ENCODE results near the gene MUC5AC. TPM values are rescaled to one million over a fixed set of nuclear protein-coding genes. Genes with fewer than 3 reads are reported as not detected.
"Not testable (repeated sequence)": the region's sequence is repeated elsewhere in the genome, so short reads cannot be mapped to it uniquely, and the experiment has no call there.

The MUC5AC gene
- total RNA-seq, 1 experiment from 2014 or later: 51.2 TPM

GRCh38 chr11:1155274-1155693 lies 2.5 kb upstream of the MUC5AC start:
- CTCF ChIA-PET: no interaction called here
- Mint-ChIP-seq H3K9me3 (ENCODE audit: low read depth, unreplicated experiment) (no peaks in the 10 kb centered on the region), H3K4me1 (ENCODE audit: low read depth, unreplicated experiment) (peaks cover 11% of the 10 kb centered on the region), H3K36me3 (ENCODE audit: insufficient read depth, unreplicated experiment) (peaks cover 20% of the 10 kb centered on the region), H3K27me3 (ENCODE audit: unreplicated experiment) (no peaks in the 10 kb centered on the region), H3K4me3 (ENCODE audit: low read depth, unreplicated experiment) (no peak overlapping the region), H3K27ac (ENCODE audit: unreplicated experiment) (no peak overlapping the region)
- BruUV-seq (replicated peaks): no TSS peak
- no peak for TF ChIP-seq CTCF (IDR thresholded peaks at IDR 0.05; ENCODE audit: unreplicated experiment)
- intact Hi-C loops (cut with micrococcal nuclease; ENCODE audit: unreplicated experiment): no loop called here
- DNase-seq: no peak

GRCh38 chr11:1156506-1157340 lies 1.0 kb upstream of the MUC5AC start:
- intact Hi-C loops (cut with micrococcal nuclease; ENCODE audit: unreplicated experiment): no loop called here
- TF ChIP-seq CTCF (IDR thresholded peaks at IDR 0.05; ENCODE audit: unreplicated experiment): no peak
- Mint-ChIP-seq H3K4me1 (ENCODE audit: low read depth, unreplicated experiment) (no peaks in the 10 kb centered on the region), H3K36me3 (ENCODE audit: insufficient read depth, unreplicated experiment) (peaks cover 20% of the 10 kb centered on the region), H3K9me3 (ENCODE audit: low read depth, unreplicated experiment) (no peaks in the 10 kb centered on the region), H3K27ac (ENCODE audit: unreplicated experiment) (peak overlapping the region; percentile 11), H3K4me3 (ENCODE audit: low read depth, unreplicated experiment) (peak overlapping the region; percentile 62), H3K27me3 (ENCODE audit: unreplicated experiment) (no peaks in the 10 kb centered on the region)
- CTCF ChIA-PET: interaction anchor here (0.7 kb wide), 1 partner anchor 385 kb away, joined by 3 read pairs; no protein-coding TSS in a partner anchor
- TSS peak; percentile 57 for BruUV-seq (replicated peaks)
- DNase-seq: no peak

GRCh38 chr11:1157341-1157644 lies 460 bp upstream of the MUC5AC start:
- H3K36me3 Mint-ChIP-seq (ENCODE audit: insufficient read depth, unreplicated experiment): peaks cover 24% of the 10 kb centered on the region
- H3K27me3 Mint-ChIP-seq (ENCODE audit: unreplicated experiment): no peaks in the 10 kb centered on the region
- no peaks in the 10 kb centered on the region for H3K9me3 Mint-ChIP-seq (ENCODE audit: low read depth, unreplicated experiment)
- H3K4me1 Mint-ChIP-seq (ENCODE audit: low read depth, unreplicated experiment): no peaks in the 10 kb centered on the region
- CTCF ChIA-PET: interaction anchor here (0.7 kb wide), 1 partner anchor 384 kb away, joined by 3 read pairs; no protein-coding TSS in a partner anchor
- intact Hi-C loops (cut with micrococcal nuclease; ENCODE audit: unreplicated experiment): no loop called here
- no TSS peak for BruUV-seq (replicated peaks)
- H3K4me3 Mint-ChIP-seq (ENCODE audit: low read depth, unreplicated experiment): peak overlapping the region; percentile 62
- DNase-seq: no peak
- peak overlapping the region; percentile 11 for H3K27ac Mint-ChIP-seq (ENCODE audit: unreplicated experiment)
- TF ChIP-seq CTCF (IDR thresholded peaks at IDR 0.05; ENCODE audit: unreplicated experiment): no peak

GRCh38 chr11:1158681-1159487 lies 1.1 kb downstream of the MUC5AC start:
- DNase-seq: peak; percentile 20
- intact Hi-C loops (cut with micrococcal nuclease; ENCODE audit: unreplicated experiment): no loop called here
- no peak for TF ChIP-seq CTCF (IDR thresholded peaks at IDR 0.05; ENCODE audit: unreplicated experiment)
- no peaks in the 10 kb centered on the region for H3K4me1 Mint-ChIP-seq (ENCODE audit: low read depth, unreplicated experiment)
- no TSS peak for BruUV-seq (replicated peaks)
- CTCF ChIA-PET: no interaction called here
- H3K9me3 Mint-ChIP-seq (ENCODE audit: low read depth, unreplicated experiment): no peaks in the 10 kb centered on the region
- no peak overlapping the region for H3K27ac Mint-ChIP-seq (ENCODE audit: unreplicated experiment)
- H3K27me3 Mint-ChIP-seq (ENCODE audit: unreplicated experiment): no peaks in the 10 kb centered on the region
- H3K36me3 Mint-ChIP-seq (ENCODE audit: insufficient read depth, unreplicated experiment): peaks cover 30% of the 10 kb centered on the region
- H3K4me3 Mint-ChIP-seq (ENCODE audit: low read depth, unreplicated experiment): peak overlapping the region; percentile 62

- Mint-ChIP-seq H3K36me3 (ENCODE audit: insufficient read depth, unreplicated experiment) (peaks cover 26% of the 10 kb centered on the region), H3K4me3 (ENCODE audit: low read depth, unreplicated experiment) (peak overlapping the region; percentile 62)
- H3K4me1 Mint-ChIP-seq (ENCODE audit: low read depth, unreplicated experiment); H3K9me3 Mint-ChIP-seq (ENCODE audit: low read depth, unreplicated experiment); BruUV-seq (replicated peaks); DNase-seq; intact Hi-C loops (cut with micrococcal nuclease; ENCODE audit: unreplicated experiment); CTCF ChIA-PET; H3K27me3 Mint-ChIP-seq (ENCODE audit: unreplicated experiment); H3K27ac Mint-ChIP-seq (ENCODE audit: unreplicated experiment): not testable (repeated sequence)
Observed at GRCh38 chr11:1159488-1160220, 1.9 kb downstream of the MUC5AC start.
